HG03469 (cell line): ENCODE results near the gene ASAP2.
"Not testable (repeated sequence)": the region's sequence is repeated elsewhere in the genome, so short reads cannot be mapped to it uniquely, and the experiment has no call there.

Source experiments
- ATAC-seq: cut with Tn5 transposase; IDR thresholded peaks from one replicate; pipeline ENCODE4 v1.9.1; 2021; ENCODE audit warnings: mild to moderate bottlenecking, moderate library complexity, moderate number of reproducible peaks; ENCODE audit not compliant: unreplicated experiment

Gene ASAP2

GRCh38 chr2:9394816-9395215 is 188.2 kb downstream of the ASAP2 start:
- ATAC-seq: no peak

- no peak for ATAC-seq
Measured at GRCh38 chr2:9397201-9397600, 190.6 kb downstream of the ASAP2 start.

GRCh38 chr2:9398251-9398650 is 191.6 kb downstream of the ASAP2 start:
- ATAC-seq: not testable (repeated sequence)

- ATAC-seq: no peak
Measured at GRCh38 chr2:9398881-9399780, 192.5 kb downstream of the ASAP2 start.

GRCh38 chr2:9400268-9401058 is 193.9 kb downstream of the ASAP2 start:
- ATAC-seq: no peak

GRCh38 chr2:9401059-9401547 is 194.5 kb downstream of the ASAP2 start:
- ATAC-seq: no peak

- ATAC-seq: no peak
Measured at GRCh38 chr2:9401646-9402371, 195.2 kb downstream of the ASAP2 start.

- no peak for ATAC-seq
Measured at GRCh38 chr2:9403924-9404323, 197.3 kb downstream of the ASAP2 start.

- no peak for ATAC-seq
Measured at GRCh38 chr2:9404451-9404850, 197.8 kb downstream of the ASAP2 start.

GRCh38 chr2:9405636-9406035 is 199.0 kb downstream of the ASAP2 start:
- ATAC-seq: no peak

- ATAC-seq: no peak
Measured at GRCh38 chr2:9406529-9407362, 200.1 kb downstream of the ASAP2 start.

- ATAC-seq: no peak
Measured at GRCh38 chr2:9407363-9407811, 200.8 kb downstream of the ASAP2 start.

GRCh38 chr2:9408641-9409151 is 202.1 kb downstream of the ASAP2 start:
- ATAC-seq: no peak

- no peak for ATAC-seq
Measured at GRCh38 chr2:9410108-9410507, 203.5 kb downstream of the ASAP2 start.

GRCh38 chr2:9412781-9413180 is 206.2 kb downstream of the ASAP2 start:
- no peak for ATAC-seq

GRCh38 chr2:9415516-9416169 is 209.0 kb downstream of the ASAP2 start:
- ATAC-seq: no peak

GRCh38 chr2:9416267-9416961 is 209.8 kb downstream of the ASAP2 start:
- ATAC-seq: no peak

- no peak for ATAC-seq
Measured at GRCh38 chr2:9416962-9417316, 210.3 kb downstream of the ASAP2 start.

GRCh38 chr2:9417725-9418124 is 211.1 kb downstream of the ASAP2 start:
- ATAC-seq: no peak
